ENCODE data around the gene PAM. TPM values are rescaled to one million over a fixed set of nuclear protein-coding genes. Genes with fewer than 3 reads are reported as not detected.

The PAM gene
- total RNA-seq, 1 donor from 2014 or later, result 227 TPM

- TF ChIP-seq, protein P1, sequence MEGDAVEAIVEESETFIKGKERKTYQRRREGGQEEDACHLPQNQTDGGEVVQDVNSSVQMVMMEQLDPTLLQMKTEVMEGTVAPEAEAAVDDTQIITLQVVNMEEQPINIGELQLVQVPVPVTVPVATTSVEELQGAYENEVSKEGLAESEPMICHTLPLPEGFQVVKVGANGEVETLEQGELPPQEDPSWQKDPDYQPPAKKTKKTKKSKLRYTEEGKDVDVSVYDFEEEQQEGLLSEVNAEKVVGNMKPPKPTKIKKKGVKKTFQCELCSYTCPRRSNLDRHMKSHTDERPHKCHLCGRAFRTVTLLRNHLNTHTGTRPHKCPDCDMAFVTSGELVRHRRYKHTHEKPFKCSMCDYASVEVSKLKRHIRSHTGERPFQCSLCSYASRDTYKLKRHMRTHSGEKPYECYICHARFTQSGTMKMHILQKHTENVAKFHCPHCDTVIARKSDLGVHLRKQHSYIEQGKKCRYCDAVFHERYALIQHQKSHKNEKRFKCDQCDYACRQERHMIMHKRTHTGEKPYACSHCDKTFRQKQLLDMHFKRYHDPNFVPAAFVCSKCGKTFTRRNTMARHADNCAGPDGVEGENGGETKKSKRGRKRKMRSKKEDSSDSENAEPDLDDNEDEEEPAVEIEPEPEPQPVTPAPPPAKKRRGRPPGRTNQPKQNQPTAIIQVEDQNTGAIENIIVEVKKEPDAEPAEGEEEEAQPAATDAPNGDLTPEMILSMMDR (IDR thresholded peaks at IDR 0.05), result no peak
- DNase-seq (no peak), ATAC-seq (no peak)
- intact Hi-C loops (cut with DNase I), result no loop called here
- Histone ChIP-seq H3K27ac (no peak overlapping the region), H3K9me3 (no peaks in the 10 kb centered on the region), H3K4me1 (peaks cover 18% of the 10 kb centered on the region), H3K36me3 (no peaks in the 10 kb centered on the region), H3K27me3 (no peaks in the 10 kb centered on the region), H3K4me3 (no peak overlapping the region)
These were observed 10.2 kb downstream of the PAM start for GRCh38 chr5:102765350-102765749.

GRCh38 chr5:102766295-102767090, 11.4 kb downstream of the PAM start:
- H3K4me1 ChIP-seq, result peaks cover 14% of the 10 kb centered on the region
- H3K27ac ChIP-seq, result no peak overlapping the region
- no peak for ATAC-seq
- H3K4me3 ChIP-seq, result no peak overlapping the region
- intact Hi-C loops (cut with DNase I), result no loop called here
- no peak for DNase-seq
- TF ChIP-seq, protein P1 (IDR thresholded peaks at IDR 0.05), result no peak
- H3K36me3 ChIP-seq, result no peaks in the 10 kb centered on the region
- no peaks in the 10 kb centered on the region for H3K9me3 ChIP-seq
- H3K27me3 ChIP-seq, result no peaks in the 10 kb centered on the region

DNA sequence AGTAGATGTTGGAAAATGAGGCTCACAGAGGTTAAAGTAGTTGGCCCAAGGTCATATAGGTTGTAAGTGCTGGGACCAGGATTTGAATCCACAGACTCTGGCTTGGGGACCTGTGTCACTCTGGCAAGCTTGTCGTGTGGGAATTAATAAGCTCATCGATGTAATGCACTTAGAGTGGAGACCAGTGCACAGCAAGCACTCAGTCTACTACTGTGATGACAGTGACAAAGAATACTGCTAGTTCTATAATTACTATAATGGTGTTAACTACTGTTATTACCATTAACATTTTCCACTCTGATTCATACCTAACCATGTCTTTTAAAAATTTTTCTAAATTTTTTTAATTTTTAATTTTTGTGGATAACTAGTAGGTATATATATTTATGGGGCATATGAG, 12.8 kb downstream of the PAM start:
- no peak overlapping the region for H3K4me3 ChIP-seq
- intact Hi-C loops (cut with DNase I), result no loop called here
- TF ChIP-seq, protein P1 (IDR thresholded peaks at IDR 0.05), result no peak
- no peaks in the 10 kb centered on the region for H3K27me3 ChIP-seq
- H3K4me1 ChIP-seq, result peaks cover 21% of the 10 kb centered on the region
- ATAC-seq (no peak), DNase-seq (no peak)
- H3K9me3 ChIP-seq, result no peaks in the 10 kb centered on the region
- no peak overlapping the region for H3K27ac ChIP-seq
- no peaks in the 10 kb centered on the region for H3K36me3 ChIP-seq

DNA sequence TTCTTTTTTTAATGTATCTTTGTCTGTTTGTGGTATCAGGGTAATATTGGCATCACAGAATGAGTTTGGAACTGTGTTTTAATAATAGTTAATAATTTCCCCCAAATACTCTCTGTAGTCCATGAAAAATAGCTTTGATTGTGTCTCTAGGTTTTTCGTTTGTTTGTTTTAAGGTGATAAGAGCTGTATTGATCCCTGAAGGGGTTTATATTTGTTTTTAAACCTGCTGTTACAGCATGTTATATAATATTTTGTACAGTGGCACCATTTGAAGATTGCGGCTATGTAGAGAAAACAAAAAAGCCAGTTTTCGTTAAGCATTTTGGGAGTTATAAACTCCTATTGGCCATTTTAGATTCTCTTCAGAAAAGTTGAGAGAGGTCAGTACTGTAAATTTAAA, 15.7 kb downstream of the PAM start:
- no peak for DNase-seq
- no peaks in the 10 kb centered on the region for H3K9me3 ChIP-seq
- H3K4me3 ChIP-seq, result no peak overlapping the region
- H3K36me3 ChIP-seq, result no peaks in the 10 kb centered on the region
- TF ChIP-seq, protein P1 (IDR thresholded peaks at IDR 0.05), result no peak
- intact Hi-C loops (cut with DNase I), result no loop called here
- no peak for ATAC-seq
- no peak overlapping the region for H3K27ac ChIP-seq
- no peaks in the 10 kb centered on the region for H3K27me3 ChIP-seq
- H3K4me1 ChIP-seq, result peaks cover 18% of the 10 kb centered on the region

DNA sequence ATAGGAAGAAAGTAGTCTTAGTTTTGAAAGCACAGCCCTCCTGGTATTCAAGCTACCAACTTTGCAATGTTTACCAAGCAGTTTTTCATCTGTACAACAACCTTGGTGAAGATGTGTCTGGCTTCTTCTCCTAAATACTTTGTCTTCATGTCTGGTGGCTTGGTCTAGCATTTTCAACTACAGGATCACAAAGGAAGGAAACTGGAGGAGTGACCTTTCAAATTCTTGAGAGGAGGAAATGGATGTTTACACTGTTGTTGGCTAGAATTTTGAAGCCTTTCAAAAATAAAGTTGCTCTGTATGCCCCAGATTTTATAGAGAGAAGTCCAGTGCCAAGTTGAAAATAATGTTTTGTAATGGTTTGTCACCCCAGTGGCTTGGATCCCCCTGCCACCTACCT, 16.3 kb downstream of the PAM start:
- Histone ChIP-seq H3K27ac (peak overlapping the region; percentile 38), H3K27me3 (no peaks in the 10 kb centered on the region), H3K36me3 (no peaks in the 10 kb centered on the region), H3K4me3 (no peak overlapping the region), H3K9me3 (no peaks in the 10 kb centered on the region), H3K4me1 (peaks cover 18% of the 10 kb centered on the region)
- TF ChIP-seq, protein P1 (IDR thresholded peaks at IDR 0.05), result no peak
- intact Hi-C loops (cut with DNase I), result no loop called here
- DNase-seq, result no peak
- ATAC-seq, result peak; percentile 36

All from upper lobe of right lung (tissue), 1 donor.